HG03097 (cell line): ENCODE measurements around the gene SYNPO2.
"Not testable (repeated sequence)": the region's sequence is repeated elsewhere in the genome, so short reads cannot be mapped to it uniquely, and the experiment has no call there.

Experiments
- ATAC-seq: cut with Tn5 transposase; IDR thresholded peaks from one replicate; pipeline ENCODE4 v1.9.1; 2021; ENCODE audit not compliant: unreplicated experiment, low FRiP score

Gene SYNPO2

GRCh38 chr4:118994030-118994429, 105.4 kb downstream of the SYNPO2 start:
- no peak for ATAC-seq

GRCh38 chr4:118995693-118996391, 107.2 kb downstream of the SYNPO2 start:
- no peak for ATAC-seq

DNA sequence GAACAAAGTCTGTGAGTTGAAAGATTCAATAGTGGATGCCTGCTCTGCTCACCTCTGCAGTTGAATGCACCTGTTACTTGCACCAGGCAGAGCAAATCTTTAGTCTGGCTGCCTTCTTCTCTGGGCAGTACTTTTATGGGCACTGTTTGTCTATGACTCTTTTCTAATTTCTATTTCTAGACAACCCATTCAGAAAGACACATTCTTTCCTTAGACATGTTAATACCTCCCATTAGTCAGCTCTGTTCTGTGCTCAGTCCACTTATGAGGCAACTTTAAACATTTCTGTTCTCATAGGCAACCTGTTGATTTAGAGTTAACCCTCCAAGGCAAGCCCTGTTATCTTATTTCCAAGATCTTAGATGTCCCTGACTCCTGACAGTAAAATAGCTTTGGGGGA, 108.9 kb downstream of the SYNPO2 start:
- no peak for ATAC-seq

DNA sequence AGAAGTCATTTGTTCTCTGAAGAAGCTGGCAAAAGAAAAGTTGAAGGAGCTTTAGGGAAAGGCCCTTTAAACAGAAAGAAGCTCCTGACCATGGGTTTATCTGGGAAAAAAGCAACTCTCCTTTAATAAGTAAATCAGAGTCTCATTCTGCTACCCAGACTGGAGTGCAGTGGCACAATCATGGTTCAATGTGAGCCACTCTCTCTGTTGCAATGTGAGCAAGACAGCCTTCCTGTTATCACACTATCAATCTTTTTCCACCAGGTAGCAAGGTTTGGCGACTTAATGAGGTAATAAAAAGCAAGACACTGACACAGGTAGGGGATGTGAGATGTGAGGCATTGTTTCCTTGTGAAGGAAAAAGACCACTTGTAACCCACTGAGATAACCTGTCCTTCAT, 111.3 kb downstream of the SYNPO2 start:
- ATAC-seq: no peak

- ATAC-seq: no peak
These were observed 111.7 kb downstream of the SYNPO2 start for GRCh38 chr4:119000400-119000799.

GRCh38 chr4:119002476-119002875, 113.8 kb downstream of the SYNPO2 start:
- ATAC-seq: no peak

- ATAC-seq: not testable (repeated sequence)
These were observed 114.3 kb downstream of the SYNPO2 start for GRCh38 chr4:119003001-119003400.

- no peak for ATAC-seq
These were observed 117.3 kb downstream of the SYNPO2 start for GRCh38 chr4:119005928-119006460.

GRCh38 chr4:119008761-119009160, 120.1 kb downstream of the SYNPO2 start:
- no peak for ATAC-seq

GRCh38 chr4:119010221-119010620, 121.6 kb downstream of the SYNPO2 start:
- ATAC-seq: not testable (repeated sequence)

DNA sequence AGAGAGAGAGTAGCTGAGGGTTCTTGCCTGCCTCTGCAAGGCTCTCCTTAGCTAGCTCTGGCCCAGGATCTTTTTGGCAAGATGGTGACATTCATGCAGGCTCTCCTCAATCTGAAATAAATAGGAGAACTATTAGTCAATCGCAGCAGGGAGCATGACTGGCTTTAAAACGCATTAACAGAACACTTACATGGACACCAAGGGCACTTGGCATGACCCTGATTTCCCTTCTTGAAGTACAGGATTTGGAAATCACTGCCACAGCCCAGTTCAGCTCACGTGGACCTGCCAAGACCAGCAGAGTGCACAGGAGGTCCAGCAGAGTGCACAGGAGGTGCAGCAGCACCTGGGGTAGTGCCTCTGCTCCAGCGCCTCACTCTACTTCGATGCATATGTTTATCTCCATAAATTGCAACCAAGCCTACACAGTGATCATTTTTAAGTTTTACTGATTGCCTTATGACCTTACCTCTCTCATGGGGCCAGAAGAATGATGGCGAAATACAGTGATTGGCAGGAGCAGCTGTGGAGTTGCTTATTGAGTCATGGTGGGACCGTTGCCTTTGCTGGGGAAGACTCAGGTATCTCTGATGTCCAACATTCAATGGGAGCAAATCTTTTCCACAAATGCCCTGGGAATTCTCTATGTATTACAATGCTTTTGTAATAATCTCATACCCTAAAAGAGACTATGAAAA, 122.4 kb downstream of the SYNPO2 start:
- no peak for ATAC-seq

GRCh38 chr4:119011607-119011988, 122.9 kb downstream of the SYNPO2 start:
- no peak for ATAC-seq

- ATAC-seq: no peak
These were observed 126.0 kb downstream of the SYNPO2 start for GRCh38 chr4:119014658-119015057.

- ATAC-seq: no peak
These were observed 128.0 kb downstream of the SYNPO2 start for GRCh38 chr4:119016636-119017035.

DNA sequence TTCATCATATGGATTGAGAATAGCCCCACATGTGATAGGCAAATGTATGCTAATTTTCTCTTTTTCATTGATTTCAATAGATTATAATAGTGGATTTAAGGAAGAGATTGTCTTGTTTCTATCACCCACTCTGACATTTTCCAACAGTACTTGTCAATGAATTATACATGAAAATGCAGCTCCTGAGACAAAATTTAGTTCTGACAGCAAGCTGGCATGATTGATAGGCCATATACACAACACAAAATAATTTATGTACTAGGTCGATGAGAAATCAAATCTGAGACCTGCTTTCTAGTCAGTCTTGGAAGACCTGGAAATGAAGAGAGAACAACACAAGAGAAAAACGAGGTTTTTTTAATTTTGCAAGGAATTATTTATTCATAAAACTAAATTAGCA, 129.0 kb downstream of the SYNPO2 start:
- no peak for ATAC-seq

GRCh38 chr4:119020158-119020557, 131.5 kb downstream of the SYNPO2 start:
- ATAC-seq: no peak

DNA sequence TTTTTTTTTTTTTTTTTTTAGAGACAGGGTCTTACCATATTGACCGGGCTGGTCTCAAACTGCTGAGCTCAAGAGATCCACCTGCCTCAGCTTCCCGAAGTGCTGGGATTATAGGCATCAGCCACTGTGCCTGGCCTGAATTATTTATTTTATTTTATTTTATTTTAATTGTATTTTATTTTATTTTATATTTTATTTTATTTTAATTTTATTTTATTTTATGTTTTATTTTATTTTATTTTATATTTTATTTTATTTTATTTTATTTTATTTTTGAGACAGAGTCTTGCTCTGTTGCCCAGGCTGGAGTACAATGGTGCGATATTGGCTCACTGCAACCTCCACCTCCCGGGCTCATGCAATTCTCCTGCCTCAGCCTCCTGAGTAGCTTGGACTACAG, 133.9 kb downstream of the SYNPO2 start:
- ATAC-seq: not testable (repeated sequence)

DNA sequence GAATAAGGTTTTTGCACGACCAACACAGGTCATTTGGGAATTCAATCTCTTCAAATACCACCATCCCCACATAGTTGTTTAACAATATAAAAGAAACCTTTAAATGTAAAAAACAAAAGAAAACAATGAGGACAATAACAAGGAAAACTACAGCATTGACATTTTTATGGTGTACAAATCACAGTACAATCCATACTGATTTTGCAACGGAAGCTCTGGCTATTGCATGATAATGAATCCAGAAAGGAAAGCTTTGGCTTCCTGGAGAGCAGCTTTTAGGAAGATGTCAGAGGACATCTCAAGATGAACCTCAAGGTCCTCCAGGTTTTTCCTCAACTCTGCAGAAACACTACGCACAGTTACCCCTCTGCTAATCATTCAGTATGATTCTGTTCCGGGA, 135.4 kb downstream of the SYNPO2 start:
- no peak for ATAC-seq

- no peak for ATAC-seq
These were observed 136.8 kb downstream of the SYNPO2 start for GRCh38 chr4:119025420-119025819.

GRCh38 chr4:119025916-119026661, 137.4 kb downstream of the SYNPO2 start:
- no peak for ATAC-seq
